Transverse colon (tissue), 4 donors: ENCODE measurements around the gene NDUFB5. TPM values are rescaled to one million over a fixed set of nuclear protein-coding genes. Genes with fewer than 3 reads are reported as not detected.
"Not testable (repeated sequence)": the region's sequence is repeated elsewhere in the genome, so short reads cannot be mapped to it uniquely, and the experiment has no call there.

Experiments
- DNase-seq: peaks from one replicate; pipeline ENCODE4 v3.0.0-alpha.2; 2019
- H3K27ac ChIP-seq, 4 donors: fragments of 200-600 bp; sonication (generic); 2 replicates each; pipeline ENCODE4 v1.5.1; 2016 to 2018; ENCODE audit warnings: inconsistent platforms in 4 of 4
- H3K27me3 ChIP-seq: fragments of 200-600 bp; sonication (generic); 2 replicates; pipeline ENCODE4 v1.5.1; 2017; ENCODE audit warnings: inconsistent platforms
- H3K36me3 ChIP-seq, 4 donors: fragments of 200-600 bp; sonication (generic); 2 replicates each; pipeline ENCODE4 v1.5.1; 2017 to 2019; ENCODE audit warnings: inconsistent platforms in 4 of 4
- H3K4me1 ChIP-seq, 4 donors: fragments of 200-600 bp; sonication (generic); 2 replicates each; pipeline ENCODE4 v1.5.1; 2017 to 2020; ENCODE audit warnings: inconsistent platforms in 4 of 4
- H3K4me3 ChIP-seq, 4 donors: fragments of 200-600 bp; sonication (generic); 1 replicate in 1 of 4; 2 replicates in 3 of 4; pipeline versions ENCODE4 v1.5.1 to v1.6.1; 2017 to 2019; ENCODE audit warnings: inconsistent platforms in 4 of 4
- H3K9me3 ChIP-seq, 2 donors: fragments of 200-600 bp; sonication (generic); 2 replicates each; pipeline ENCODE4 v1.5.1; 2017 to 2019; ENCODE audit warnings: inconsistent platforms in 2 of 2
- CTCF ChIP-seq, 5 experiments: fragments of 200-600 bp in 3 of 5; fragments of 450-650 bp in 2 of 5; sonication (generic) in 3 of 5; IDR thresholded peaks; 1 replicate in 2 of 5; 2 replicates in 3 of 5; pipeline ENCODE4 v1.5.1; 2016 to 2017; ENCODE audit warnings: antibody characterized with exemption in 5 of 5, inconsistent platforms in 3 of 5, mild to moderate bottlenecking in 2 of 5, moderate library complexity in 1 of 5
- EP300 ChIP-seq: sonication (generic); formaldehyde crosslinking; IDR thresholded peaks from one replicate; pipeline ENCODE4 v1.6.1; 2017; ENCODE audit warnings: antibody characterized with exemption, low read depth
- POLR2A ChIP-seq: fragments of 450-650 bp; IDR thresholded peaks from one replicate; pipeline ENCODE4 v1.6.1; 2016; ENCODE audit warnings: antibody characterized with exemption, mild to moderate bottlenecking, moderate library complexity
- POLR2AphosphoS5 ChIP-seq, 3 donors: sonication (generic); formaldehyde crosslinking; IDR thresholded peaks; one replicate each; pipeline ENCODE4 v1.6.1; 2016; ENCODE audit warnings: antibody characterized with exemption in 3 of 3
- WGBS, 2 donors: methylation state at CpG; one replicate each; pipeline ENCODE4 v1.1.5; 2018; ENCODE audit warnings: low coverage in 1 of 2; 5-methylcytosine and 5-hydroxymethylcytosine counted together
- in situ Hi-C, 4 donors: fragments of 200-750 bp; cut with MboI; loops; one replicate each; pipeline versions ENCODE4 v1.15.0 to v1.15.1; 2017; ENCODE audit warnings: low sequenced_read_pairs in 3 of 4, low pct_ligation_motif_present in 1 of 4, low pct_unique_long_range_greater_than_20kb in 1 of 4
- intact Hi-C: fragments of 100-400 bp; cut with DNase I; formaldehyde crosslinking; loops from one replicate; pipeline ENCODE4 v1.15.1; 2023; ENCODE audit warnings: low total_unique reads
- total RNA-seq, 4 donors: library from RNA; depleted of rRNA; stranded (reverse); fragments of >200 nt; gene quantifications; one replicate each; pipeline ENCODE4 v1.1.0, GENCODE V29; 2016

NDUFB5 gene
- total RNA-seq, 4 donors from 2014 or later = 47.5 to 139 (median 88.5) TPM

DNA sequence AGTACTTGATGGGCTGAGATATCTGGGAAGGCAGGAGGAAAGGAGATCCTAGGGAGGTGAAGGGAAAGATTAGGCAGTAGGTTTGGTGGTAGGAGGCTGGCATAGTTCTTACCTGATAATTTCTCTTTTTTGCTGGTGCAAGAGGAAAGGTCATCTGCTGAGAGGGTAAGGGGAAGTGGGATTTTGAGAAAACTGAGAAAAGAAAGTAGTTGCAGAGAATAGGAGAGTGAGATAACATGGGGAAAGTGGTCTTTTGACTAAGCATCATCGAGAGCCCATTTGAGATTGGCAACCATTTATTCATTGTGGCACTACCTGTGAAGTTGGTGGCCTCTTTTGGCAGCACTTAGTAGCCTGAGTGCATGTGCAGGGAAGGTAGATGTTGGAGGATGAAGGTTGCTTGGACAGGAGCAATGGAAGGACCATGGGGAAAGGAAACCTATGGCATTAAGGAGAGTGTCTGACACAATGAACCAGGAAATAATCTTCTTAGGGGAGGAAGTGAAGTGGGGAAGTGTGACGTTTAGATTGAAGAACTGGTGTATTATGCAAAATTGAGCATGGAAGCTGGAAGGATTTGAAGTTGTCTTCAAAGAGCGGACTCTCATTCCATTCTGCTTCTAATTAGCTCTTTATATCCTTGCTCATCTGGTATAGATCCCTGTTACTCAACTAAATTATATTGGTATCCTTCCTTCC is 26.3 kb downstream of the NDUFB5 start:
- no peaks in the 10 kb centered on the region for H3K27me3 ChIP-seq
- TF ChIP-seq POLR2A (no peak), EP300 (no peak), CTCF (IDR thresholded peaks at IDR 0.05) (no peak), POLR2AphosphoS5 (IDR thresholded peaks at IDR 0.05) (no peak)
- DNase-seq = no peak
- WGBS, 2 donors = 70 to 78% methylated on average over 3 of the region's 3 CpGs
- no peak overlapping the region for H3K4me3 ChIP-seq
- no peaks in the 10 kb centered on the region for H3K36me3 ChIP-seq
- no peaks in the 10 kb centered on the region for H3K9me3 ChIP-seq
- no peak overlapping the region for H3K27ac ChIP-seq
- in situ Hi-C loops (no loop called here), intact Hi-C loops (no loop called here)
- H3K4me1 ChIP-seq = no peaks in the 10 kb centered on the region

GRCh38 chr3:179640469-179640868 is 35.9 kb downstream of the NDUFB5 start:
- no peak for DNase-seq
- intact Hi-C loops = no loop called here
- Histone ChIP-seq H3K9me3 (no peaks in the 10 kb centered on the region), H3K36me3 (no peaks in the 10 kb centered on the region), H3K4me3 (no peak overlapping the region), H3K27ac (no peak overlapping the region), H3K27me3 (no peaks in the 10 kb centered on the region), H3K4me1 (peaks cover 0 to 2% (median 0%) of the 10 kb centered on the region in 4 donors)
- in situ Hi-C loops = no loop called here
- TF ChIP-seq EP300 (no peak), POLR2AphosphoS5 (IDR thresholded peaks at IDR 0.05) (no peak), POLR2A (no peak), CTCF (IDR thresholded peaks at IDR 0.05) (no peak)
- whole genome bisulfite sequencing, 2 donors = 92 to 100% methylated on average over 1 of the region's 1 CpG

DNA sequence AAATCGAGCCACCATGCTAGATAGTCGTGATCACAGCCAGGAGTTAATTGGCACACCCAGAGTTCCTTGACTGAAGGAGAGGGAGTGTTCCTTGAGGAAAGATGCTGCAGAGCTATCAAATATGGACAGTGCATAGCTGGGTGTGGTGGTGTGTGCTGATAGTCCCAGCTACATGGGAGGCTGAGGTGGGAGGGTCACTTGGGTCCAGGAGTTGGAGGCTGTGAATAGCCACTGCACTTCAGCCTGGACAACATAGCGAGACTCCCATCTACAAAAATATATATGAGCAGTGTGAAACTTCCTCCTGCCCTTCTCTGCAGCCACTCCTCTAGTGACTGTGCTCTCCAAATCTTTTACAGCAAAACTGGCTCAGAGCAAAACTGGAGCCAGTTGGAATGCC is 38.3 kb downstream of the NDUFB5 start:
- 77 to 100% methylated on average over 1 to 3 of the region's 3 CpGs for WGBS, 2 donors

GRCh38 chr3:179643837-179644236 is 39.2 kb downstream of the NDUFB5 start:
- H3K27me3 ChIP-seq, H3K4me1 ChIP-seq, DNase-seq, H3K36me3 ChIP-seq, intact Hi-C loops, in situ Hi-C loops, H3K27ac ChIP-seq, H3K4me3 ChIP-seq, H3K9me3 ChIP-seq: not testable (repeated sequence)
- 91% methylated on average over 3 to 8 of the region's 8 CpGs for WGBS, 2 donors

More for the DNA sequence above, 38.3 kb downstream of the NDUFB5 start:
- Histone ChIP-seq H3K36me3 (no peaks in the 10 kb centered on the region), H3K4me1 (peaks cover 0 to 2% (median 0%) of the 10 kb centered on the region in 4 donors), H3K27ac (no peak overlapping the region), H3K27me3 (no peaks in the 10 kb centered on the region), H3K9me3 (no peaks in the 10 kb centered on the region), H3K4me3 (no peak overlapping the region)
- TF ChIP-seq CTCF (IDR thresholded peaks at IDR 0.05) = no peak
- TF ChIP-seq EP300 = no peak
- TF ChIP-seq POLR2A = no peak
- TF ChIP-seq POLR2AphosphoS5 (IDR thresholded peaks at IDR 0.05) = no peak
- in situ Hi-C loops (no loop called here), intact Hi-C loops (no loop called here)
- DNase-seq = no peak

DNA sequence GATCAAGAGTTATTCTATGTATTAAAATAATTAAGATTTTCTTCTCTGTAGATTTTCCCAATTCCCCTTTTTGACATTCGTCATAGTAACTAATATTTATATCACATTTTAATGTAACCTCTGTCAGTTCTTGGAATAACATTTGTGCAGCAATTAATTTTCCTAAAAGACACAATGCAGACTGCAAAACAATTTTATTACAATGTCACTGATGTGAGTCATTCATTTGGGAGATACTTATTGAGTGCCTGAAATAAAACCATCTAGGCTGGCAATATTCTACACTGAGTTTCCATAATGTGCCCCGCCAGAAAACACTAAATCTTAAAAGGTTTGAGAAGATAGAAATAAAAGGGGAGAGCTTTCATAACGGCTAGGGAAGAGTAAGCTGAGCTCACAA is 41.6 kb downstream of the NDUFB5 start:
- no peaks in the 10 kb centered on the region for H3K9me3 ChIP-seq
- intact Hi-C loops (no loop called here), in situ Hi-C loops (no loop called here)
- H3K4me1 ChIP-seq = peaks cover 0 to 2% (median 0%) of the 10 kb centered on the region in 4 donors
- no peaks in the 10 kb centered on the region for H3K27me3 ChIP-seq
- DNase-seq = no peak
- no peak overlapping the region for H3K4me3 ChIP-seq
- TF ChIP-seq CTCF (IDR thresholded peaks at IDR 0.05) (no peak), POLR2AphosphoS5 (IDR thresholded peaks at IDR 0.05) (no peak), POLR2A (no peak), EP300 (no peak)
- WGBS, 2 donors = 79 to 86% methylated on average over 3 of the region's 3 CpGs
- H3K27ac ChIP-seq = no peak overlapping the region
- no peaks in the 10 kb centered on the region for H3K36me3 ChIP-seq
